ENCODE data around the gene EDEM3.
"Not testable (repeated sequence)": the region's sequence is repeated elsewhere in the genome, so short reads cannot be mapped to it uniquely, and the experiment has no call there.

Gene EDEM3

GRCh38 chr1:184740344-184740743 is 14.3 kb downstream of the EDEM3 start:
- DNase-seq (ENCODE audit: low read depth, low spot score), result no peak

- DNase-seq (ENCODE audit: low read depth, low spot score), result no peak
Measured at GRCh38 chr1:184739796-184740195, 14.9 kb downstream of the EDEM3 start.

DNA sequence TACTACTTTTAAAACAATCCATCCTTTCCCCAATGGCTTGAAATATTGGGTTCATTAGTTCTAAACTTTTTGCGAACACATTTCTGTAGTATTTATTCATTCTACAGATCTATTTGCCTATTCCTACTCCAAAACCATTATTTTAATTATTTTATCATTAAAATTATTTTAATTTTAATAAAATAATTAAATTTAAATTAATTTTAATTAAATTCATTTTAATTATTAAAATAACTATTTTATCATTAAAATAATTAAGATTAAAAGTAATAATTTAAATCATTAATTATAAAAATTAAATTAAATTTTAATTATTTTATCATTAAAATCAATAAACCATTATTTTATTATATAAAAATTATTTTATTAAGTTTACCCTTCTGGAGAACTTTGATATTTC is 15.6 kb downstream of the EDEM3 start:
- DNase-seq (ENCODE audit: low read depth, low spot score), result no peak

GRCh38 chr1:184734980-184735379 is 19.7 kb downstream of the EDEM3 start:
- DNase-seq (ENCODE audit: low read depth, low spot score), result no peak

- DNase-seq (ENCODE audit: low read depth, low spot score), result no peak
Measured at GRCh38 chr1:184724843-184725242, 29.8 kb downstream of the EDEM3 start.

DNA sequence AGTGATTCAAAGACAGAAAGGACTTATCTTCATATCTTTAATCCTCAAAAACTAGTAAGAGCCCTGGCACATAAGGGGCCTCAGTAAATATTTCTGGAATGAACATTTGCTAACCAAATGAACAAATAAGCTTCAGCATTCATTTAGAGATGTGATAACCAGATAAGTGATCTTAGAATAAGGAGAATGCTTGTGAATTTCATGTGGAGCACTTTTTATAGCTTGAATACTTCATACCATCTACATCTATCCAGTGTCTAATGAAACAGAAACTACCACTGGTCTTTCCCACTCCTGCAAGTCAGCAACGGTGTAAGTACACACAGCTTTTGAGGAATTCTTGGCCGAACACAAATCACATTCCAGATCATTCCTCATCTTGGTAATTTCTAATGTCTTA is 38.5 kb downstream of the EDEM3 start:
- no peak for DNase-seq (ENCODE audit: low read depth, low spot score)

GRCh38 chr1:184709418-184709817 is 45.2 kb downstream of the EDEM3 start:
- DNase-seq (ENCODE audit: low read depth, low spot score), result no peak

GRCh38 chr1:184708084-184708676 is 46.5 kb downstream of the EDEM3 start:
- DNase-seq (ENCODE audit: low read depth, low spot score), result no peak

DNA sequence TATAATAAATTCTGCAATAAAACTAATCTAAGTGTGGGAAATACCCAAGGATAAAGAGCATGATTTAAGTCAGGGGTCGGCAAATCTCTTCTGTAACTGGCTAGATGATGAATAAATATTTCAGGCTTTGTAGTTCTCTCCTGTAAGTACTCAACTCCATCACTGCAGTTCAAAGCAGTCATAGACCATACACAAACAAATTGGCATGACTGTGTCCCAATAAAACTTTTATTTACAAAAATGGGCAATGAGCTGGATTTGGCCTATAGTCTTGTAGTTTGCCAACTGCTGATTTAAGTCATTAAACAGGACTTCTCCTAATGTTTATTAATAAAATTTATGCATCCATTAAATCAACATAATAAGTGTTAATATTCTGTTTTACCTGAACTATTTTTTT is 49.4 kb downstream of the EDEM3 start:
- no peak for DNase-seq (ENCODE audit: low read depth, low spot score)

DNA sequence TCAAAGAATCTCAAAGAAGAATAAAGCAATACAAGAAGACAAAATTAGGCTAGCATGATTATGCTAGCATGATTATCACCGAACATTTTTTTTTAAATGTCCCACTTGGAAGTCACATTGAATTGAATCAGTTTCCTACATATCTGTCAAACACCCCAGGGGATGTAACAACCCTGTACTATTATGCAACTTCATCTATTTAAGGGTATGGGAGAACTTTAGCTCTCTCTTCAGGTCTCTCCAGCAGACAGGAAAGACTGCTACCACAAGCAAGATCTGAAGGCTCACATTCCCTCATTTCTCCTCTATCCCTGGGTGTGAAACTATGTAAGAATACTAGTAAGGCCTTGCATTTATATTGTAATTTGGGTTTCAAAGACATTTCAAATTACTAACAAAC is 52.8 kb downstream of the EDEM3 start:
- no peak for DNase-seq (ENCODE audit: low read depth, low spot score)

DNA sequence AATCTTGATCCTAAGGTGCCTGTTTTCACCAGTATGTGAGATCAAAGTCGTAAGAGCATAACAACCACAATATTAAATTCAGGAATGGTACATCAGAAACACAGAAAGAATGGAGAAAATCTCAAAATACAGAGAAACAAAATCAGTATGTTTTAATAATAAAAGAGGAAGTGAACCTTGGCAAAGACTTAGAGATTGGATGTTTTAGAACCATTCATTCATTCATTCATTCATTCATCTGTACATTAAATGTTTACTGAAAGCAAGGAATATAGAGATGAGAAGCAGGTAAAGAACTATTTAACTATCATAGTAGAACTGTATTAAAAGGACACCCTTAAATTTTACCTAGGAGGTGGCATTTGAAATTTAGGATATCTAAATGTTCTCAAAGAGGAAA is 55.7 kb downstream of the EDEM3 start:
- no peak for DNase-seq (ENCODE audit: low read depth, low spot score)

GRCh38 chr1:184698016-184698415 is 56.6 kb downstream of the EDEM3 start:
- DNase-seq (ENCODE audit: low read depth, low spot score), result no peak

- no peak for DNase-seq (ENCODE audit: low read depth, low spot score)
Measured at GRCh38 chr1:184696403-184696802, 58.3 kb downstream of the EDEM3 start.

- no peak for DNase-seq (ENCODE audit: low read depth, low spot score)
Measured at GRCh38 chr1:184695023-184695422, 59.6 kb downstream of the EDEM3 start.

DNA sequence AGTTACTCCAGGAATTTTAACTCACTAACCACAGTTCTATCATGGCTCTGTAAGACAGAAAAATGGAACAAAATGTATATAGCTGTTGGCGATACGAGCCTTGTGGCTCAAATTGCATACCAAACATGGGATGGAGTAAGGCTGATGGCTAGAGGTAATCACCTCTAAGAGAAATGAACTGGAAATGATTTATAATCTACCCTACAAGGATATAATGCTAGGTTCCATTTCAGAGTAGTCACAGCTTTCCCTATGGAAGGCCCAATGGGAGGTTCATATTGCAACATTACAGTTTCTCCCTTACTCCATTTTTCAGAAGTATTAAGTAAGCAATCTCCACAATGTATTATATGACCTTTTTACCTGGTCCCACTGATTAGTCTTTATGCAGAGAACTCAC is 61.6 kb downstream of the EDEM3 start:
- no peak for DNase-seq (ENCODE audit: low read depth, low spot score)

DNA sequence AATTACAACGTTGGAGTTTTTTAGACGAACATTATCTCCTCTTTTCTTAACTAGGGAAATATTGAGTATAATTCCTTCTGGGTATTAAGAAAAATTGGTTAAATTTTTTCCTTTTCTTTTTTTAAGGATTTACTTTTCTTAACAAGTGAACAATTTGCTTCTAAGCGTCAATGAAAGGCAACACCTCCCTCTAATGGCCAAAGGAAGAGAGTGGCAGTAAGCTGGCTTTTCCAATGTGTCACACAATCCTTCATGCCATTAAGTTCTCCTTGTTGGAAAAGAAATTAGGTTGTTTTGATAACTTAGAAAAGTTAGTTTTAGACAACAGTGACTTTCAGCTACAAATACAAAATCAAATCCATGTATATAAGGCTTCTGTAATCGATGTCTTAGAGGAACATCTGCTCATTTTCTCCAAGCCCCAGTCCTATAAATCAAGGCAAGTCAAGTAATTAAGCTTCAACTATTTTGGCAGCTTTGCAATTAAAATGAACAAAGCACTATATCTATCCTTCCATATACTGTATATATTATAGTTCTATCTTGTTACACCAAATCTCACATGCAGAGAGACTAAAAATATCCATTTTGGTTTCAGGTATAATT is 62.8 kb downstream of the EDEM3 start:
- no peak for DNase-seq (ENCODE audit: low read depth, low spot score)

DNA sequence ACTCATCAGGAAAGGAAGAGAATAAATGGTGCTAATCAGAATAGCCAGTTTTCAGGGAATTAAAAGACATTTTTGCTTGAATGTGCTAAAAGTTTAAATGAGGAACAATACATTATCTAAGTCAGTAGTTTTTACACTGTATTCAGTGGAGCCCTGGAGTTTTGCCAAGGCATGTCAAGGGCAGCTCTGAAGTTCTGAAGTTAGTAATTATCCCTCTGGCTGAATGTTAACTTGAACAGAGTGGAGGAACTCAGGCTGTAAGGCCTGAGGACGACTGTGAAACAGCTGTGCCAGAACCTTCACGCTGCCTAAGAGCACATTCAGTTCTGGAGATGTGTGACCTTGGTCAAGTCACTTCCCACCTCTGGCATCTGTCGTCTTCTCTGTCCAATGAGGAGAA is 68.1 kb downstream of the EDEM3 start:
- DNase-seq (ENCODE audit: low read depth, low spot score), result no peak

DNA sequence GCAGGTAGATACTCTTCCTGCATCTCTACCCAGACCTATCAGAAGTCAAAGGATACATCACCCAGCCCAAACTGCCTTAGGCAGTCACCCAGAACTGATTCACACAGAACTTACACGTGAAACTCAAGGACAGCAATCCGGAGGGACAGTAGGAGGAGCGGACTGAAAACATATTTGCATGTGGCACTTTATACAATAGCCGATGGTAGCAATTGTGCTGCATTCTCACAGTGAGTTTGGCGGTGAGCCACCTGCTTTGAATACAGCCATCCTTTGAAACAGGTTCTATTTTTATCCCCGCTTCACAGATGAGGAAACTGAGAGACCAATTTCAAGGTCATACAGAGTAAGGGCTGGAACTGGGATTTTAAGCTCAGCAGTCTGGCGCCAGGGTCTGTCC is 69.5 kb downstream of the EDEM3 start:
- no peak for DNase-seq (ENCODE audit: low read depth, low spot score)

- no peak for DNase-seq (ENCODE audit: low read depth, low spot score)
Measured at GRCh38 chr1:184684285-184685074, 70.2 kb downstream of the EDEM3 start.

DNA sequence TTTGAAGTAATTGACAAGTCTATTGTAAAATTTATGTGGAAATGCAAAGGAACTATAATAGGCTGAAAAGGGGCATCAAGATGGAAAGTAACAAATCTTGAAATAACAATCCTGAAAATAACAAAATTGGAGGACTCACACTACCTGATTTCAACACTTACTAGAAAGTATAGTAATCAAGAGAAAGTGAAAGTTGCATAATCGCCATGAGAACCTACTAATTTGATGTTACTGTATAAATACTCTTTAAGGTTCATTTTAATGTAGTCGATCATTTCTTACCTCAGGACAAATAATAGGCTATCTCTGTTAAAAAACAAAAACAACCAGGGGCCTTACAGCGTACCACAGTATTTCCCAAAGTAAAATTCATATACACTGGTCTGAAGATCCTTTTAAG is 71.7 kb downstream of the EDEM3 start:
- DNase-seq (ENCODE audit: low read depth, low spot score), result no peak

DNA sequence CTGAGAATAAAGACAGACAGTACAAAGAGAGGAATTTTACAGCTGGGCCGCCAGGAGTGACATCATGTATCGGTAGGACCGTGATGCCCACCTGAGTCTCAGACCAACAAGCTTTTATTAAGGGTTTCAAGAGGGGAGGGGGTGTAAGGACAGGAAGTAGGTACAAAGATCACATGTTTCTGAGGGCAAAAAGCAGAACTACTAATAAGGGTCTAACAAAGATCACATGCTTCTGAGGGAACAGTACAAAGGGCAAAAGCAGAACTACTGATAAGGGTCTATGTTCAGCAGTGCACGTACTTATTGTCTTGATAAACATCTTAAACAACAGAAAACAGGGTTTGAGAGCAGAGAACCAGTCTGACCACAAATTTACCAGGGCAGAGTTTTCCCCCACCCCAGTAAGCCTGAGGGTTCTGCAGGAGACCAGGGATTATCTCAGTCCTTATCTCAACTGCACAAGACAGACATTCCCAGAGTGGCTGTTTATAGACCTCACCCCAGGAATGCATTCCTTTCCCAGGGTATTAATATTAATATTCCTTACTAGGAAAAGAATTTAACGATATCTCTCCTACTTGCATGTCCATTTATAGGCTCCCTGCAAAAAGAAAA is 73.9 kb downstream of the EDEM3 start:
- DNase-seq (ENCODE audit: low read depth, low spot score), result not testable (repeated sequence)

DNA sequence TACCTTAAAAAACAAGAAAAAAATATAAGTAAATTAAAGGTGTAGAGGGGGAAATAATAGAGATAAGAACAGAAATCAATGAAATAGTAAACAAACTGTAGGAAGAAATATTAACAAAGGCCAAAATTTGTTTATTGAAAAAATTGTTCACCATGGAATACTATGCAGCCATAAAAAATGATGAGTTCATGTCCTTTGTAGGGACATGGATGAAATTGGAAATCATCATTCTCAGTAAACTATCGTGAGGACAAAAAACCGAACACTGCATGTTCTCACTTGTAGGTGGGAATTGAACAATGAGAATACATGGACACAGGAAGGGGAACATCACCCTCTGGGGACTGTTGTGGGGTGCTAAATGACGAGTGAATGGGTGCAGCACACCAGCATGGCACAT is 75.2 kb downstream of the EDEM3 start:
- DNase-seq (ENCODE audit: low read depth, low spot score), result not testable (repeated sequence)

- no peak for DNase-seq (ENCODE audit: low read depth, low spot score)
Measured at GRCh38 chr1:184677344-184677743, 77.3 kb downstream of the EDEM3 start.

Measured in activated CD4-positive, CD25-positive, alpha-beta regulatory T cell treated with anti-CD3 and anti-CD28 coated beads, Interleukin-2, amount 50 U/mL, for 16 hours (primary cell).